Stomach smooth muscle (tissue), 2 donors: Measurements from ENCODE around the gene HS2ST1.
"Not testable (repeated sequence)": the region's sequence is repeated elsewhere in the genome, so short reads cannot be mapped to it uniquely, and the experiment has no call there.

Source experiments
- H3K27ac ChIP-seq: one replicate; pipeline ENCODE4 v1.7.0; 2013; ENCODE audit warnings: mild to moderate bottlenecking, low read length, inconsistent platforms
- H3K27me3 ChIP-seq, 2 donors: one replicate each; pipeline ENCODE4 v1.7.0; 2013; ENCODE audit warnings: low read length in 2 of 2; ENCODE audit not compliant: insufficient read depth in 2 of 2, control insufficient read depth in 1 of 2
- H3K36me3 ChIP-seq, 2 donors: one replicate each; pipeline ENCODE4 v1.7.0; 2013; ENCODE audit warnings: low read length in 2 of 2; ENCODE audit not compliant: control insufficient read depth in 2 of 2, insufficient read depth in 2 of 2
- H3K4me1 ChIP-seq: one replicate; pipeline ENCODE4 v1.7.0; 2013; ENCODE audit warnings: low read length; ENCODE audit not compliant: control insufficient read depth, insufficient read depth
- H3K4me3 ChIP-seq, 2 donors: one replicate each; pipeline ENCODE4 v1.7.0; 2013; ENCODE audit warnings: low read length in 2 of 2
- H3K9ac ChIP-seq, 2 donors: one replicate each; pipeline ENCODE4 v1.7.0; 2013; ENCODE audit warnings: low read length in 2 of 2, mild to moderate bottlenecking in 1 of 2
- H3K9me3 ChIP-seq, 2 donors: one replicate each; pipeline ENCODE4 v1.7.0; 2013; ENCODE audit warnings: low read length in 2 of 2; ENCODE audit not compliant: control insufficient read depth in 2 of 2
- donor health status: healthy.
- donor health status: Pancreatic carcinoma.

HS2ST1 gene

GRCh38 chr1:87062687-87063086, 148.3 kb downstream of the HS2ST1 start:
- H3K36me3 ChIP-seq, result no peaks in the 10 kb centered on the region
- H3K9me3 ChIP-seq, result no peaks in the 10 kb centered on the region
- no peak overlapping the region for H3K4me3 ChIP-seq
- H3K27ac ChIP-seq, result no peak overlapping the region
- no peaks in the 10 kb centered on the region for H3K27me3 ChIP-seq
- no peak overlapping the region for H3K9ac ChIP-seq
- no peaks in the 10 kb centered on the region for H3K4me1 ChIP-seq

- H3K27me3 ChIP-seq, result no peaks in the 10 kb centered on the region
- no peak overlapping the region for H3K27ac ChIP-seq
- no peaks in the 10 kb centered on the region for H3K36me3 ChIP-seq
- H3K4me3 ChIP-seq, result no peak overlapping the region
- no peaks in the 10 kb centered on the region for H3K4me1 ChIP-seq
- no peaks in the 10 kb centered on the region for H3K9me3 ChIP-seq
- H3K9ac ChIP-seq, result no peak overlapping the region
Measured at GRCh38 chr1:87064309-87064708, 149.9 kb downstream of the HS2ST1 start.

GRCh38 chr1:87064986-87065385, 150.6 kb downstream of the HS2ST1 start:
- Histone ChIP-seq H3K4me3 (no peak overlapping the region), H3K4me1 (no peaks in the 10 kb centered on the region), H3K36me3 (no peaks in the 10 kb centered on the region), H3K27me3 (no peaks in the 10 kb centered on the region), H3K9me3 (no peaks in the 10 kb centered on the region), H3K9ac (no peak overlapping the region), H3K27ac (no peak overlapping the region)

- not testable (repeated sequence) for H3K27ac ChIP-seq, H3K9me3 ChIP-seq, H3K36me3 ChIP-seq, H3K4me1 ChIP-seq, H3K27me3 ChIP-seq, H3K4me3 ChIP-seq, H3K9ac ChIP-seq
Measured at GRCh38 chr1:87066708-87067107, 152.3 kb downstream of the HS2ST1 start.

- no peaks in the 10 kb centered on the region for H3K4me1 ChIP-seq
- no peak overlapping the region for H3K4me3 ChIP-seq
- H3K36me3 ChIP-seq, result peaks cover 0 to 3% of the 10 kb centered on the region in 2 donors
- H3K9me3 ChIP-seq, result no peaks in the 10 kb centered on the region
- no peaks in the 10 kb centered on the region for H3K27me3 ChIP-seq
- no peak overlapping the region for H3K27ac ChIP-seq
- H3K9ac ChIP-seq, result no peak overlapping the region
Measured at GRCh38 chr1:87072411-87072810, 158.0 kb downstream of the HS2ST1 start.

GRCh38 chr1:87072904-87073303, 158.5 kb downstream of the HS2ST1 start:
- Histone ChIP-seq H3K9me3 (no peaks in the 10 kb centered on the region), H3K9ac (no peak overlapping the region), H3K4me3 (no peak overlapping the region), H3K4me1 (no peaks in the 10 kb centered on the region), H3K27ac (no peak overlapping the region), H3K36me3 (peaks cover 0 to 3% of the 10 kb centered on the region in 2 donors), H3K27me3 (no peaks in the 10 kb centered on the region)

DNA sequence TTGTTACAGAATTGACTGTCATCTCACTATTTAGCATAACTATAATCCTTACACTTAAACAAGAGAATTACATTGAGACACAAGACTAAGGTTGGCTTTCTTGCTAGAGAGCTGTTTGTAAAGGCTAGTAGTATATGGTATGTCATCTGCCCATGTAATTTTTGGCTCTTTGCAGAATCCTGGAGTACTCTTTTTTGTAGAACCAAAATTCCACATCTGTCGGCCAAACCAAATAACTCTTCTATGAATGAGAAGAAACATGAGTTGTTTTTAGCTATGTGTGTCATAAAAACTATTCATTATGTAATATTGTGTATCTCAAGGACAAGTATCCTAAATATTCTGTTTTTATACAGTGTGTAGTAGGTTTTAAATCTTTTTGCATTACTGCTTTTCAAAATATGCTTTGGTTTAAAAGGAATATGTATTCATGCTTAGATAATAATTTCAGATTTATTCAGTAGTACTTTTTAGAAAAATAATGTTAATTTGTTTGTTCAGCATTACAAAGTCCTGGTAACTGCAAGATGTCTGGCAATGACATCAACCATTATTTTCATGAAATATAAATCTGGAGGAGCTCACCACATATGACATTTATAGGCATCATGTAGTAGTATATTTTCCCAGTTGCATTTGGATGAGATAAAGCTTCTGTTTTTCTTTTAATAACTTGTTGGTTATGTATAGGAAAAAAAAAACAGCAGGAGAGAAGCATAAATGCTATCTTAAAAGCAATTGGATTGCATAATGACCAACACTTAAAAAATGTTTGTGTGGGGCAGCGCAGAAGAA, 159.8 kb downstream of the HS2ST1 start:
- H3K36me3 ChIP-seq, result peaks cover 0 to 3% of the 10 kb centered on the region in 2 donors
- H3K9me3 ChIP-seq, result no peaks in the 10 kb centered on the region
- H3K27ac ChIP-seq, result no peak overlapping the region
- no peak overlapping the region for H3K4me3 ChIP-seq
- H3K4me1 ChIP-seq, result no peaks in the 10 kb centered on the region
- no peaks in the 10 kb centered on the region for H3K27me3 ChIP-seq
- H3K9ac ChIP-seq, result no peak overlapping the region

DNA sequence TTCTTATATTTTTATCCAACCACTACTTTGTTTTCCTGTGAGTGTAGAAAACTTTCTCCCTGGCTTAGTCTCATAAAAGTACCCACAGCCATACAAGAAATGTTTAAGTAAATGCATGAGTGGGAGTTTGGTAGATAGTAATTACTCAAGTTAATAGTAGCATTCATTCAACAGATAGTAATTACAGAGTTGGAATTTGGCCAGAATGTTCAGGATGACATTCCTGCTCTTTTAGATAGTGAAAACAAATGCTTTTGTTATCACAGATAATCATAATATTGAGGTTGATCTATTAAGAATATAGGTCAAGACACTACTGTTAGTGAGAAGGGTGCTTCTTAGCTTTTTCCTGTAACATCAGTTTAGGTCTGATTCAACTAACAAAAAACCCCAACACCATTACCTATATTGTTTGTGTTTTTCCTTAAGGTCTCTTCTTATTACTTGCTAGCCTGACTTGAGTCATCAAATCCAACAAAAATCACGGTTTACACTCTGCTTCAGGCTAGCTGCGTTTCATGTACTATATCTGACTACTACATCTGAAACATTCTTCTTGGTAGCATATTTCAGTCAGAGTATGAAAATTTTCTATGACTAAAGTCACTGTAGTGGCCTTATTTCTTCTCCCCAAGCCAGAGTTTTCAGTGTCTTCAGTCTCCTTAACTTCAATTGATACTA, 163.7 kb downstream of the HS2ST1 start:
- Histone ChIP-seq H3K36me3 (peaks cover 0 to 3% of the 10 kb centered on the region in 2 donors), H3K4me3 (no peak overlapping the region), H3K27me3 (no peaks in the 10 kb centered on the region), H3K4me1 (no peaks in the 10 kb centered on the region), H3K9me3 (no peaks in the 10 kb centered on the region), H3K9ac (no peak overlapping the region), H3K27ac (no peak overlapping the region)

DNA sequence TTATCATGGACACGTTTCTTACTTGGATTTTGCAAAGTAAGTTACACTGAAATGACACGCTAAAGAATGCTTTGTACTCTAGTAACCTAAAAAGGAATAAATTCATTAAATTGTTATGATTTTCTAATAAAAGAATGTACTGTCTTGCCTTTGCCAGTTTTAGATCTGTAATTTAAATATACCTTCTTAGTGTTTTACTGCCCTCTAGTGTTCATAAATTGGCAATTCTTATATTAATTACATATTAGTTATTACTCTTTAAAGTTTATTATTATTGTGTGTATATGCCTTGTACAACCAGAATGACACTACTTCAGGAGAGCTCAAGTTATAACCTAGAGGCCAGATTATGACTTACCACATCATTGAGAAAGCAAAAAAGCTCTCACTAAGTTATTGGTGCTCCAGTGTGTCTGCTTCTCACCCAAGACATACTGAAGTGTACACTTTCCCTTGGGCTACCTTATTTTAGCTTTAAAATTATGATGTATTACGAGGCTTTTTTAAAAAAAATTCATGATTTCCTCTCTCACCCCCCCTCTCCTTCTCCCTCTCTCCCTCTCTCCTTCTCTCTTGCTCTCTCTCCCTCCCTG, 169.9 kb downstream of the HS2ST1 start:
- Histone ChIP-seq H3K27me3 (no peaks in the 10 kb centered on the region), H3K36me3 (no peaks in the 10 kb centered on the region), H3K27ac (no peak overlapping the region), H3K9ac (no peak overlapping the region), H3K9me3 (no peaks in the 10 kb centered on the region), H3K4me1 (no peaks in the 10 kb centered on the region), H3K4me3 (no peak overlapping the region)

- Histone ChIP-seq H3K27me3 (no peaks in the 10 kb centered on the region), H3K9me3 (no peaks in the 10 kb centered on the region)
Measured at GRCh38 chr1:87086120-87086519, 171.7 kb downstream of the HS2ST1 start.

More at GRCh38 chr1:87086120-87086519, 171.7 kb downstream of the HS2ST1 start:
- no peak overlapping the region for H3K4me3 ChIP-seq
- H3K9ac ChIP-seq, result no peak overlapping the region
- H3K36me3 ChIP-seq, result no peaks in the 10 kb centered on the region
- H3K4me1 ChIP-seq, result no peaks in the 10 kb centered on the region
- H3K27ac ChIP-seq, result no peak overlapping the region
